ENCODE measurements around the gene PARD3B.

GRCh38 chr2:205425102-205425501 is 879.8 kb downstream of the PARD3B start:
- TF ChIP-seq, protein P1, sequence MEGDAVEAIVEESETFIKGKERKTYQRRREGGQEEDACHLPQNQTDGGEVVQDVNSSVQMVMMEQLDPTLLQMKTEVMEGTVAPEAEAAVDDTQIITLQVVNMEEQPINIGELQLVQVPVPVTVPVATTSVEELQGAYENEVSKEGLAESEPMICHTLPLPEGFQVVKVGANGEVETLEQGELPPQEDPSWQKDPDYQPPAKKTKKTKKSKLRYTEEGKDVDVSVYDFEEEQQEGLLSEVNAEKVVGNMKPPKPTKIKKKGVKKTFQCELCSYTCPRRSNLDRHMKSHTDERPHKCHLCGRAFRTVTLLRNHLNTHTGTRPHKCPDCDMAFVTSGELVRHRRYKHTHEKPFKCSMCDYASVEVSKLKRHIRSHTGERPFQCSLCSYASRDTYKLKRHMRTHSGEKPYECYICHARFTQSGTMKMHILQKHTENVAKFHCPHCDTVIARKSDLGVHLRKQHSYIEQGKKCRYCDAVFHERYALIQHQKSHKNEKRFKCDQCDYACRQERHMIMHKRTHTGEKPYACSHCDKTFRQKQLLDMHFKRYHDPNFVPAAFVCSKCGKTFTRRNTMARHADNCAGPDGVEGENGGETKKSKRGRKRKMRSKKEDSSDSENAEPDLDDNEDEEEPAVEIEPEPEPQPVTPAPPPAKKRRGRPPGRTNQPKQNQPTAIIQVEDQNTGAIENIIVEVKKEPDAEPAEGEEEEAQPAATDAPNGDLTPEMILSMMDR (conservative IDR thresholded peaks at IDR 0.05): no peak
- TF ChIP-seq EZH2 (IDR thresholded peaks at IDR 0.05; ENCODE audit: low read depth): no peak

Data from PC-9 (cell line).